Neutrophil (primary cell): ENCODE results near the gene NEU4.
"Not testable (repeated sequence)": the region's sequence is repeated elsewhere in the genome, so short reads cannot be mapped to it uniquely, and the experiment has no call there.

Source experiments
- H3K27ac ChIP-seq: fragments of 200-600 bp; sonication (generic); 2 replicates; pipeline ENCODE4 v1.5.1; 2016; ENCODE audit warnings: mild to moderate bottlenecking, moderate library complexity
- H3K27me3 ChIP-seq: fragments of 200-600 bp; sonication (generic); 2 replicates; pipeline ENCODE4 v1.6.0; 2016; ENCODE audit warnings: mild to moderate bottlenecking
- H3K36me3 ChIP-seq: fragments of 200-600 bp; sonication (generic); 2 replicates; pipeline ENCODE4 v1.5.1; 2017
- H3K4me1 ChIP-seq, 2 experiments: fragments of 200-600 bp in 1 of 2; sonication (generic) in 1 of 2; 1 replicate in 1 of 2; 2 replicates in 1 of 2; pipeline versions ENCODE4 v1.5.1 to v1.6.1; 2013 to 2016; ENCODE audit warnings: low read depth in 1 of 2, low read length in 1 of 2, mild to moderate bottlenecking in 1 of 2, moderate library complexity in 1 of 2; ENCODE audit not compliant: control insufficient read depth in 1 of 2, insufficient read depth in 1 of 2
- H3K4me3 ChIP-seq, 2 experiments: fragments of 200-600 bp in 1 of 2; sonication (generic) in 1 of 2; 1 replicate in 1 of 2; 2 replicates in 1 of 2; pipeline ENCODE4 v1.5.1; 2013 to 2016; ENCODE audit warnings: low read depth in 1 of 2, low read length in 1 of 2, mild to moderate bottlenecking in 1 of 2, moderate library complexity in 1 of 2
- H3K9me3 ChIP-seq: fragments of 200-600 bp; sonication (generic); 2 replicates; pipeline ENCODE4 v1.5.1; 2016
- CTCF ChIP-seq: fragments of 200-600 bp; sonication (generic); IDR thresholded peaks from 2 replicates; pipeline ENCODE4 v1.5.1; 2016; ENCODE audit warnings: antibody characterized with exemption

The NEU4 gene

GRCh38 chr2:241777170-241777685 lies 31.8 kb upstream of the NEU4 start:
- H3K4me1 ChIP-seq, result no peaks in the 10 kb centered on the region
- H3K9me3 ChIP-seq, result peaks cover 16% of the 10 kb centered on the region
- no peak overlapping the region for H3K4me3 ChIP-seq
- peaks cover 38% of the 10 kb centered on the region for H3K27me3 ChIP-seq
- H3K27ac ChIP-seq, result no peak overlapping the region
- H3K36me3 ChIP-seq, result no peaks in the 10 kb centered on the region
- no peak for TF ChIP-seq CTCF

GRCh38 chr2:241777686-241778627 lies 31.0 kb upstream of the NEU4 start:
- no peaks in the 10 kb centered on the region for H3K4me1 ChIP-seq
- H3K4me3 ChIP-seq, result no peak overlapping the region
- no peaks in the 10 kb centered on the region for H3K36me3 ChIP-seq
- H3K27ac ChIP-seq, result no peak overlapping the region
- H3K27me3 ChIP-seq, result peaks cover 34% of the 10 kb centered on the region
- no peak for TF ChIP-seq CTCF
- H3K9me3 ChIP-seq, result peaks cover 16% of the 10 kb centered on the region

- Histone ChIP-seq H3K4me3 (no peak overlapping the region), H3K27me3 (peaks cover 6% of the 10 kb centered on the region), H3K27ac (no peak overlapping the region), H3K4me1 (no peaks in the 10 kb centered on the region), H3K36me3 (no peaks in the 10 kb centered on the region), H3K9me3 (peaks cover 16% of the 10 kb centered on the region)
- no peak for TF ChIP-seq CTCF
These were observed 27.9 kb upstream of the NEU4 start for GRCh38 chr2:241780939-241781569.

GRCh38 chr2:241782053-241782452 lies 26.9 kb upstream of the NEU4 start:
- H3K4me3 ChIP-seq, H3K27ac ChIP-seq, H3K36me3 ChIP-seq, H3K4me1 ChIP-seq, H3K27me3 ChIP-seq: not testable (repeated sequence)
- peaks cover 16% of the 10 kb centered on the region for H3K9me3 ChIP-seq

- H3K4me1 ChIP-seq, result no peaks in the 10 kb centered on the region
- no peak for TF ChIP-seq CTCF
- H3K9me3 ChIP-seq, result no peaks in the 10 kb centered on the region
- peaks cover 17% of the 10 kb centered on the region for H3K27me3 ChIP-seq
- H3K36me3 ChIP-seq, result no peaks in the 10 kb centered on the region
- H3K27ac ChIP-seq, result no peak overlapping the region
- H3K4me3 ChIP-seq, result no peak overlapping the region
These were observed 20.9 kb upstream of the NEU4 start for GRCh38 chr2:241788135-241788534.

GRCh38 chr2:241788572-241788971 lies 20.4 kb upstream of the NEU4 start:
- no peak for TF ChIP-seq CTCF
- H3K27ac ChIP-seq, result no peak overlapping the region
- no peaks in the 10 kb centered on the region for H3K9me3 ChIP-seq
- H3K27me3 ChIP-seq, result peaks cover 17% of the 10 kb centered on the region
- no peaks in the 10 kb centered on the region for H3K4me1 ChIP-seq
- H3K36me3 ChIP-seq, result no peaks in the 10 kb centered on the region
- no peak overlapping the region for H3K4me3 ChIP-seq

GRCh38 chr2:241791385-241791784 lies 17.6 kb upstream of the NEU4 start:
- not testable (repeated sequence) for H3K36me3 ChIP-seq, H3K4me1 ChIP-seq, H3K27ac ChIP-seq, H3K4me3 ChIP-seq, H3K9me3 ChIP-seq
- peaks cover 17% of the 10 kb centered on the region for H3K27me3 ChIP-seq
